Frontal cortex (tissue), 4 donors: ENCODE measurements around the gene ADAM15. TPM values are rescaled to one million over a fixed set of nuclear protein-coding genes. Genes with fewer than 3 reads are reported as not detected.
A peak's percentile ranks its signal among the peaks of the same experiment; 100 is the strongest.

Source experiments
- DNase-seq, 2 donors: peaks; one replicate each; pipeline ENCODE4 v3.0.0; 2012; ENCODE audit warnings: low spot score in 2 of 2
- FAIRE-seq: peaks from 2 replicates; lab custom pipeline; 2012; peaks lifted over from hg19 to GRCh38; lab: Jason Lieb, UNC
- total RNA-seq: library from RNA; depleted of rRNA; stranded (reverse); fragments of >200 nt; gene quantifications from one replicate; pipeline ENCODE4 v1.2.3, GENCODE V29; 2014
- donor health status: control.
- donor health status: control.
- donor health status: control.

The ADAM15 gene
- total RNA-seq, 1 donor from 2014 or later = 11.8 TPM

GRCh38 chr1:155048449-155049334 lies 2.4 kb upstream of the ADAM15 start:
- DNase-seq = no peak
- no peak for FAIRE-seq

- FAIRE-seq (no peak), DNase-seq (no peak)
Observed at GRCh38 chr1:155049651-155050559, 1.2 kb upstream of the ADAM15 start.

GRCh38 chr1:155051342-155051776 lies 243 bp downstream of the ADAM15 start:
- FAIRE-seq (no peak), DNase-seq (peak; percentile 35 to 52)

GRCh38 chr1:155051777-155052398 lies 772 bp downstream of the ADAM15 start:
- DNase-seq (peak; percentile 64 to 68), FAIRE-seq (no peak)

- FAIRE-seq (no peak), DNase-seq (peak in 1 of 2 donors; percentile 37)
Observed at GRCh38 chr1:155052439-155053395, 1.6 kb downstream of the ADAM15 start.

GRCh38 chr1:155053531-155054105 lies 2.5 kb downstream of the ADAM15 start:
- DNase-seq (no peak), FAIRE-seq (no peak)

GRCh38 chr1:155057104-155057503 lies 6.0 kb downstream of the ADAM15 start:
- DNase-seq (no peak), FAIRE-seq (no peak)

- DNase-seq (no peak), FAIRE-seq (no peak)
Observed at GRCh38 chr1:155057788-155058211, 6.7 kb downstream of the ADAM15 start.

GRCh38 chr1:155060736-155061135 lies 9.6 kb downstream of the ADAM15 start:
- no peak for DNase-seq
- FAIRE-seq = no peak

- DNase-seq = peak; percentile 86 to 89
- FAIRE-seq = no peak
Observed at GRCh38 chr1:155061381-155062150, 10.4 kb downstream of the ADAM15 start.

GRCh38 chr1:155062151-155062686 lies 11.1 kb downstream of the ADAM15 start:
- DNase-seq = no peak

GRCh38 chr1:155062702-155063411 lies 11.7 kb downstream of the ADAM15 start:
- DNase-seq (no peak), FAIRE-seq (no peak)

More at GRCh38 chr1:155062151-155062686, 11.1 kb downstream of the ADAM15 start:
- FAIRE-seq = no peak

GRCh38 chr1:155063550-155064110 lies 12.5 kb downstream of the ADAM15 start, which contains the start of gene EFNA4:
TSS of gene EFNA4 (plus strand) at chr1:155063740. CDS start at chr1:155063824, 84 bp downstream.
- FAIRE-seq (no peak), DNase-seq (peak; percentile 83 to 86)

GRCh38 chr1:155064111-155064831 lies 13.2 kb downstream of the ADAM15 start:
- FAIRE-seq (no peak), DNase-seq (no peak)

- no peak for FAIRE-seq
- DNase-seq = no peak
Observed at GRCh38 chr1:155064832-155065429, 13.8 kb downstream of the ADAM15 start.
